NCI-H1694 (cell line): ENCODE data around the gene FSTL1.
"Not testable (repeated sequence)": the region's sequence is repeated elsewhere in the genome, so short reads cannot be mapped to it uniquely, and the experiment has no call there.

ENCODE experiments used
- DNase-seq: peaks from one replicate; lab custom pipeline; 2025; lab: John Stamatoyannopoulos, UW

Gene FSTL1

DNA sequence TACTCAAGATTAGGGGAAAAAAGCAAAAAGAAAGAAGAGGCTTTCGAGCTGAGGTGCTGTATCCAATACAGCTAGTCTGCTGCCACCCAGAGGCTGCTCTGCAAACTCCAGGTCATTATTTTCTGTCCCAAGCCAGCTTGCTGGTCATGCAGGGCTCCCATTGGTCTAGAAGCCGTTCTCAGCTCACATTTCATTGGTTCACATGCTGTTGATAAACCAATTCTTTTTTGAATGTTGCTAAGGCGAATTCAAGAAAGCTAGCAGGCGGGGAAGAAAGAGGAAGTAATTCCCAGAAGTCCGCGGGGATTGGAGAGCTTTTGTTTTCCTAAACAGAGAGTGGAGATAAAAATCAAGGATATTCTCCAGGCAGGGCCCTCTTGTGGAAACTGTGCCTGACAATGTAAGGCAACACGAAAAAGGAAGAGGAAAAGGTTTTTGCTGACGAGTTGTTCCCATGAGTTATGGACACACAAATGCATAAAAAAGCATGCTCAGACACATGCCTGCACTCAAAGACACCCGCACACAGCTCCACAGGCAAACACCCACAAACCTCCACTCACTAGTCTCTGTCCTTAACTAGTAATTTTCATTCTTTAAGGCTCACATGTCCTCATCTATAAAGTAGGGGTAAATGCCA lies 33.4 kb downstream of the FSTL1 start:
- DNase-seq = peak; percentile 94

DNA sequence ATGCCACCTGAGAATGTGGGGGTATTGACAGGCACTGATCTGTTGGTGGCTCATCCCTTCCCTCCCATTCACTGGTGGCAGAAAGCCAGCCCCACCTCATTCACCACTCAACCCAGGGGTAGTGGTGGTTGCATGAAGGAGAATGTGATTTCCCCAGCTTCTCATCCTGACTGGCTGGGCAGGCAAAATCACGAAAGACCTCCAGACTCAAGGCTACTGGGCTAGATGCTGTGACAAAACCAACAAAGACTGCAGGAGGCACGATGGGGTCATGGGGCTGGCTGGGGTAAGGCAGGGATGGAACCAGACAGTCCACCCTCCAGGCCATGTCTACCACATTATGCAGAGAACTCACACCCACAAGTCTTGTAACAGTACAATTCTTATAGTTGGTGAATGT lies 33.9 kb downstream of the FSTL1 start:
- no peak for DNase-seq

DNA sequence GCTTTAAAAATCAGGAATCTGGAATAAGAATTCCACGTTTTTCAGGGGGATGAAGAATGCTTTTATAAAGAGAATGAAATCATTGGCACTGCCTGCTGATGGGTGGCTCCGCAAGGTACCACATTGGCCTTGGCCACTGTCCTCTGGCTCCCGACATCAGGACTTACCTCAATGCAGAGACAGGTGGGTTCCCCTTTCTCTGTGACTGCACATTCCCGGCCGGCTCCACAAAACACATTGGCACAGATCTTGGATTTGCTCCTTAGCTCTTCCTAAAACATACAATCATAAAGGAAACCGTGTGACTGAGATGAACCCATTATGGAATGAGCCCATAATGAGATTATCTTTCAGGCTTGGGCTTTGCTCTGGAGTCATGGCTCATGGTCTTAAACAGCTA lies 35.0 kb downstream of the FSTL1 start:
- DNase-seq = no peak

DNA sequence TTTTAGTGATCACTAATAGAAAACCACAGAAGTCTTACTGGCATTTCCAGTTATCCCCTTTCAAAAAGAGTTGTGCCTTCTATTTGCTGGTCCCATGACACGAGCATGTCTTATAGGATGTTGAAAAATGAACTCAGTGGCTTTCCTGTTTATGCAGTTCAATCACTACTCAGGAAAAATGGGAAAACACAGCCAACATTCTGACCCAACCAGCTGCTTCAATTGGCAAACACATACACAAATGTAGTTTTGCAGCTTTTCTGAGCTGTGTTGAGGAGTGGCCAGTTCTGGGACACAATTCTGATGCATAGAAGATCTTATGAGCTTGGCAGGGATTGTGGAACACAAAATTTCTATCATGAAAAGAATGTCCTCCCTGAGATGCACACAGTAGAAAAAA lies 40.3 kb downstream of the FSTL1 start:
- DNase-seq = peak; percentile 8

DNA sequence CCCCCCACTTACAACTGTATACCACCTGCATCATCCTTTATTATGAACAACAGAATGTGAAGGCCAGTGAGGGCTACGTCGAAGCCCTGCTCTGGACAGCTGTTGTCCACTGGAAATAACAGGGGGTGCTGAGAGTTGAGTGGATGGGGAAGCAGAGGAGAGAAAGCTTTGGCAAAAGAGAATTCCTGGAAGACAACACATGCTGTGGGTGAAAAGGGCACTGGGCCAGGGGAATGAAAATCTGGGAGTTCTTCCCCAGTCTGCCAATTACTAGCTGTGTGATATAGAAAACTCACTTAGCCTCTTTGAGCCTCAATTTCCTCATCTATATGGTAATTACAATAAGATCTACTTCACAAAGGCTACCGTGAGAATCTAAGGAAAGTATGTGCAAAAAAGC lies 40.7 kb downstream of the FSTL1 start:
- DNase-seq = no peak

DNA sequence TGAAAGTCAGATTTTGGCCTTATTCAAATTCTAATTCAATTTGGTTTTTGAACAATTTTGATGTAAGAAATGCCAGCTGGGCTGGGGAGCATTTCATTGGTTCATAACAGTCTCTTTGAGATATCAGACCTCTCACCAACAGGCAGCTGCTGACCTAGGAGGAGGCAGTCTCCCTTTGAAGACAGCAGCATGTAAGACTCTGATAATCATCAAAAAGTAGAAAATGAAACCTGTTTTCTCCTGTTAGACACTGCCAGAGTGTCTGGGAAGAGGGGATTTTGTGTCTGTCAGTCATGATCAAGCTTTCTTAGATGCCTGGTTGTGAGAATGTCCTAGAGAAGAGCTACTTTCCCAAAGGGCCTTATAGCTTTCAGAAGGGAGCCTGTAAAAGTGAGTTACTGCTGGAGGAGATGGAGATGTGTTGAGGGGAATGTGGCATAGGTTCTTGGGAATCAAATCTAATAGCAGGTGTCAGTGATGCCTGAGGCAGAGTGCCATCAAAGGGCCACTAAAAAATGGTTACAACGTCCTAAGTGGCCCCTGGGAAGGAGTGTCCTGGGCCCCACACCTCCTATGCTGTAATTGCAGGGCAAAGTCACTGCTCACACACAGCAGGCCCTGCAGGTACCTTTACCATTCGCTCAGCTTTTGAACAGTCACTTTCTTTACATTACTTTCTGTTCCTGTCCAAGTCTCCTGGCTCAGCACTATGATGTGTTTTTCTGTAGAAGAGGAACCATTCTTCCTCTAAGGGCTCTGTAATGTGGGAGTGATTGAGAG lies 43.1 kb downstream of the FSTL1 start:
- DNase-seq = no peak

DNA sequence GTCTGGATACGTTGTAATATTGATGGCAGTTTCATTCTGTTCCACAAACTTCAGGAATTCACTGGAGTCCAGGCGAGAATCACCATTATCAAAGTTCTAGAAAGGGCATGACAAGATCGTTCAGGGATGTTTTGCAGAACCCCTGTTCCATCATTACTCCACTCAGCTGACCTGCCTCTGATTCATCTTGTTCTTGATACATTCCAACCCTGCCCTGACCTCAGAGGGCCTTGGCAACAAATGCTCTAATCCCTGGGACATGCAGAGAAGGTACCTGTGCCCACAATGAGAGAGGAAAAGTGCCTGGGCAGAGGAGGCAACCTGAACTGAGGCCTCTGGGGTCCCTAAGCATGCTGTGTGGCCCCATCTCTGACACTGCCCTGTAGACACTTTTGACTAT lies 45.9 kb downstream of the FSTL1 start:
- no peak for DNase-seq

DNA sequence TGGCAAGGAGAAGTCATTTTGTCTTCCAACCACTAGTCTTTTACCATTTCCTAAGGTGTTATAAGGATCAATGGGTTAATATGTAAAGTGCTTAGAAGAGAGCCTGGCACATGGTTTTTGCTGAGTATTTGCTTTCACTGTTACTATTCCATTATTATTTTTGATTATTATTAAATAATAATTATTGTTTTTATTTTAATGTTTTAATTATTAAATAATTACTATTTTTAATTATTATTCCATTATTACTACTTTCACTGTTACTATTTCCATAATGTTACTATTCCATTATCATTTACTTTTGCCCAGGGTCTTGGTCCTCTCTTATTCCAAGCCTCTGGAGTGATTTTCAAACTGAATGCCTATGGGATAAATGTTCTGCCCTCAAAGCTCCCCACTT lies 48.5 kb downstream of the FSTL1 start:
- DNase-seq = no peak

DNA sequence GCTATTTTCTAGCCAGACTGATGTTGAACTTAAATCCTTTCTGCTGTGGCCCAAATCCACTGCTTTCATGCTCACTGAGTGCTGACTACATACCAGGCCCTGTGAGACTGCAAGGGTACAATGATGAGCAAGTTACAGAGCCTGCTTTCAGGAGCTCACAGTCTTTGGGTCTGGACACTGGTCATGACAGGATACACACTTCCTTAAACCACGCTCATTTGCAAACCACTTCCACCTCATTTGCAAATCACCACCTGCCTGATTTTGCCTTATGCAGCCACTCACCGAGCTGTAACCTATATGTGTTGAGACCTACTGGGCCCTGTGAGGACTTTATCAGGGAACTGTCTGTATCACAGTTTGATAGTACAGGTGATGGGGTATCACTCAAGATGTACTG lies 51.4 kb downstream of the FSTL1 start:
- no peak for DNase-seq

DNA sequence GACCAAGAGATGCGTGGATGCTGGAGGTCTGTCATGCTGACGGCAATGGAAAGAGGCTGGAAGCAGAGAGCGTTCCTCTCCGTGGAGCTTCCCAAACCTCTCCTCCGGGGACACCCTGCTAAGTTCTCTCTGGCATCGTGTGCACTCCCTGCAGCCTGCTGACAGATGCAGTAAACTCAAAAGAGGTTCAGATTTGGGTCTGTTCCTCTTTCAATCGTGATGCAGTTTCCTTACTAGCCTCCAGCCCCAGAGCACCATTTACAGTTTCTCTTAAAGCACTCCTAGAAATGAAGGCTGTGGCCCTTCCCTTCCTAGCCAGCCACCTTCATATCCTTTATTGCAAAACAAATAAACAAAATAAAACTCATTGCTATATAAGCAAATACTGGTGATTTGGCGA lies 54.3 kb downstream of the FSTL1 start:
- DNase-seq = no peak

DNA sequence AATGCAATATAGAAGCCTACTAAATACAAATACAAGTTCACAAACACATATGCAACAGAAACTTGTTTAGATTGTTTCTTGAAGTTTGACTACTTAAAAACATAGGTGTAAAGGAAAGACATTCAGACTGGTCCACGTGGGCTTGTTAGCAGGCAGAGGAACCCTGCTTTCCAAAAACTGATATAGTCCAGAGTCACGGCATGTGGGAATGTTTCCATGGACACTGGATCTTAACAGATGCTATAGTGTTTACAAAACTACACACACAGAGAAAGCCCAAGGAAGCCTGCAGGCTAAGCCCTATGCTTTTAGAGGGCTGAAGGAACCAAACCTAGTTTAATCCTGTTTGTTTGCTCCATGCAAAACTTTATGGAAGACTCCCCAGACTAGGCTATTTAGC lies 56.4 kb downstream of the FSTL1 start:
- no peak for DNase-seq

DNA sequence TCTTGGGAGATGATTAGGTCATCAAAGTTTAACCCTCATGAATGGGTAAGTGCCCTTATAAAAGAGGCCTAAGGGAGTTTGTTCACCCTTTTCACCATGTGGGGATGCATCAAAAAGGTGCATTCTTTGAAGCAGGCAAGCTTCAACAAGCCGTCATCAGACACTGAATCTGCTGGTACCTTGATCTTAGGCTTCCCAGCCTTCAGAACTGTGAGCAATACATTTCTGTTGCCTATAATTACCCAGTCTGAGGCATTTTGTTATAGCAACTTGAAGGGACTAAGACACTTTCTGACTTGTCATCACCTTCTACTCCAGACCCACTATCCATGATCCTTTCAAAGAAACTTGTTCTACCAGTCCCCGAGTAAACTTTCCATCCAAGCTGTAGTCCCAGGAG lies 57.0 kb downstream of the FSTL1 start:
- DNase-seq = no peak

DNA sequence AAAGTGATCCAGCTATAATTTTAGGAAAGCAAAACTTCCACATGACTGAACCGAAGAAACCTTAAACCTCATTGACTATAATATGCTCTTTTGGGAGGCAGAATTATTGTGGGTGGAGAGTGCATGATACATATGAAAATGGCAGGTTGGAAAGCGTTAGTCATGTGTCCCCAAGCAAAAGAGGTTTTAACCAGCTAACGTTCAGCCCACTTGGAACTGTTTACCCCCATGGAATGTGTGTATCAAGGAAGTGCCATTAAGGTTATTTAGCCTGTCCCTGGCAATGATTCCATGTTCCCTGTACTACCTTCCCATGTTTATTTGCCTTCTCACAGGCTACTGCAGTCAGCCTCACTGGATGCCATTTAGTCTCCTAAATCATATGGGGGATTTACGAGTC lies 57.5 kb downstream of the FSTL1 start:
- DNase-seq = no peak

DNA sequence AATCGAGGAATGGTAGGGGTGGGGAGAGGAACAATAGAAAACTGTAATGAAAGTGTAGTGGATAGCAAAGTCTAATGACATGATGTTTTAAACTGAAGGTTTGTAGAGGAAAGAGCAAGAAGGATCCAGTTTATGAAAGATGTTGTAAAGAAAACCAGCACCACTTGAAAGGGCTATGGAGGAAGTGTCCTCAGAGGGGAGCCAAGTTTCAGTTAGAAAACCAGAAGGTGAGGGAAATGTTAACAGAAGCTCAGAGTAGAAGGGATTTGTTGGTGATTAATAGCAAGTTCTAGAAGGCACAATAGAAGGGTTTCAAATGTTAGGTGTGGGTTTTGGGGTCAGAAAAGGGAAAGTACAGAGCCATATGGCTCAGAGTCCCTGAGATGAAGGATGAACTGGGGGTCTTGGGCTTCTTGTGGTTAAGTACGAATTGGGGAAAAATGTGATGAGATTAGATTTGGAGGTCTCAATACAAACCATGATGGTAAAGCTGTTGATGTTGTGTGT lies 67.8 kb downstream of the FSTL1 start:
- no peak for DNase-seq

DNA sequence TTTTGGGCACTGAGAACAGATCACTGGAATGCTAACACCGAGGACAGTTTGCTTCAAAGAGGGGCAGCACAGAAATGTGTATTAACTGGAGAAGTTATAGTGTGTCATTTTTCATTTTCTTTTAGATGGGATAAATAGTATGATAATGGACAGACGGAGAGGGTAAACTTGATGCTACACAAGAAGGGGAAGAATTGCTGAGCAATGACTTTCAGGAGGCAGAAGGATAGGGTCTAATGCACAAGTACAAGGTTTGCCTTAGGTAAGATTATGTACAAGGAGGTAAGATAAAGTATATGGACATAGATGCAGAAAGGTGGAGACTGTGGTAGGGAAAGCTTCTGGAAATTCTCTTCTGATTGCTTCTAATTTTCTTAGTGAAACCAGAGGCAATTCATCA lies 69.3 kb downstream of the FSTL1 start:
- DNase-seq = no peak

DNA sequence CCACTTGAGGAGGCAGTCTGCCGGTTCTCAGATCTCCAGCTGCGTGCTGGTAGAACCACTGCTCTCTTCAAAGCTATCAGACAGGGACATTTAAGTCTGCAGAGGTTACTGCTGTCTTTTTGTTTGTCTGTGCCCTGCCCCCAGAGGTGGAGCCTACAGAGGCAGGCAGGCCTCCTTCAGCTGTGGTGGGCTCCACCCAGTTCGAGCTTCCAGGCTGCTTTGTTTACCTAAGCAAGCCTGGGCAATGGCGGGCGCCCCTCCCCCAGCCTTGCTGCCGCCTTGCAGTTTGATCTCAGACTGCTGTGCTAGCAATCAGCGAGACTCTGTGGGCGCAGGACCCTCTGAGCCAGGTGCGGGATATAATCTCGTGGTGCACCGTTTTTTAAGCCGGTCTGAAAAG lies 72.8 kb downstream of the FSTL1 start:
- DNase-seq = not testable (repeated sequence)

DNA sequence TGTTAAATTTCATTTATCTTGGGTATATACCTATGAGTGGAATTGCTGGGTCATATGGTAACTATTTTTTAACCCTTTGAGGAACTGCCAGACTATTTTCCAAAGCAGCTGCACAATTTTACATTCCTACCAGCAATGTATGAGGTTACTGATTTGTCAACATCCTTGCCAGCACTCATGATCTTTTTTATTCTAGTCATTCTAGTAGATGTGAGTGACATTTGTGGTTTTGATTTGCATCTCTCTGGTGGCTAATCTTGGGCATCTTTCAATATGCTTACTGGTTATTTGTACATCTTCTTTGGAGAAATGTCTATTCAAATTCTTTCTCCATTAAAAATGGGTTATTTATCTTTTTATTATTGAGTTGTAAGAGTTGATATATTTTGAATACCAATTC lies 80.3 kb downstream of the FSTL1 start:
- DNase-seq = no peak

DNA sequence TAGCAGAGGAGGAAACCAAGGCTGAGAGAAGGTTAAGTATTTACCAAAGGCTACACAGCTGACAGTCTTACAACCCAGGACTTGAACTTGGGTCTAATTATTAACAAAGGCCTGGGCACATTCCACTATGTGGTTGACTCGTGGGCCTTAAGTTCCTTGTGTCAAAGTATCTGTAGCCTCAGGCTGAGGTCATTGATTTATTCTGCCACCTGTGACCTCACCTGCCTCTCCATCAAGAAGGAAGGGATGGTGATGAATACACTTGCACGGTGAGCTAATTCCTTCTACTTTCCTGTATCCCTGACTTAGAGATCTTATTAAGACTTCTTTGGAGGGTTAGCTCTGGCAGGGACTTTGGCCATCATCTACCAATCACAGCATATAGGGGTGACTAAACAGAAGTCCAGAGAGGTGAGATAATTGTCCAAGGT lies 81.7 kb downstream of the FSTL1 start:
- no peak for DNase-seq

DNA sequence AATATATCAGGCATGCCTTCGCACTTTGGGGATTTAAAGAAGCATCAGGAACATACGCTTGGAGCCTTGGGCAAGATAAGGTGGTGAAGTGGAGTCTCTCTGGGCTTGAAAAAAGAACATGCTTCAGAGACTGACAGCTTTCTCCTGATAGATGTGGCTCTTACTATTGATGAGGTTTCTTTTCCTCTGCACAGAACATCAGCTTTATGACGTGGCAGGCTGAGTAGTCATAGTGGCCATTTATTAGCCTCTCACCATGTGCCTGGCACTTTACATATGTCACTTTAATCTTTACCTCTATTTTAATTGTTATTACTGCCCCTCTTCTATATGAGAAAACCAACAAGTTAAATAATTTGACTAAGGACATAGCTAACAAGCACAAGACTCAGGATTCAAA lies 82.6 kb downstream of the FSTL1 start:
- no peak for DNase-seq

DNA sequence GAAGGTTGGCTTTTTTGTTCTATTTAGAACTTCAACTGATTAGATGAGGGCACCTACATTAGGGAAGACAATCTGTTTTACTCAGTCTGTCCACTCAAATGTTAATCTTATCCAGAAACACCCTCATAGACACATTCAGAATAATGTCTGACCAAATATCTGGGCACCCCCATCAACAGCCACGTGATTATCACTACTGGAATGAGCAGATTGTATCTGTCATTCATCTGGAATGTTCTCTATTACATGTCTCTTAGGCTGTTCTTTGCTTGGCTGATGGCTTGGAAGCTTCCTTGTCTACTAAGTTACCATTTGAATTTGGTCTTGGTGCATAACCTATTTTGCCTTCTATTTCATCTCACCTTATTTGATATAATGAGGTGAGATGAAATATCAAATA lies 86.0 kb downstream of the FSTL1 start:
- no peak for DNase-seq

DNA sequence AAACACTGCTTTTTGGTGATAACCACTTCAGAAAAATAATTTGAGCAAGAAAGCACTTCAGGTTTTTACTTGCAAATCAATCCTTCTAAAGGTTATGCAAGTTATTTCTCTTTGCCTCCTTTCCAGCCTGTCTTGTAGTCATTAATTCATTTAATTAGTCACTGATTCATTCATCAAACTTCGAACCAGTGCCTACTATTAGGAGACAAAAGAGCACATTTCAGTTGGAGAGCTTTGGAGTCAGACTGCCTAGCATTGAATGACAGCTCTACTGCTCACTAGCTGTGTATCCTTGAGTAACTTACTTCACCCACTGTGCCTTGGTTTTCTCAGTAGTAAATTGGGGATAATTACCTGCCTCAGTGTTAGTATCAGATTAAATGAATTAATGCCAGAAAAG lies 86.7 kb downstream of the FSTL1 start:
- DNase-seq = no peak

DNA sequence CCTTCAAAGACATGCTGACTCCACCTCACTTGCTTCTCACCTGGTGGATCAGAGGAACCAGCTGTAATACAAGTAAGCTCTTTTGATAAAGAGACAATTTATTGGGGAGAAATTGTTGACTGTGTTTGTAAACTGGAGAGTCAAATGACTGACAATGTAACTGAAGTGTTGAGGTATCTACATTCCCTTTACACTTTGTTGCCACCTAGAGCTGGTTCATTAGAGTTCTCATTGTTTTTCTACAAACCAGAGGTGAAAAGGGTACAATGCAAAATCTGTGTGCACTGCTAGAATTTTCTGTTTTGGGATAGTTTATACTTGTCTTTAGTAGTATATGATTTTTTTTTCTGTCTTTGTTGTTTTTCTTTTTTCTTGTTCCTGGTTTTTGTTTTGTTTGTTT lies 93.0 kb downstream of the FSTL1 start:
- no peak for DNase-seq

DNA sequence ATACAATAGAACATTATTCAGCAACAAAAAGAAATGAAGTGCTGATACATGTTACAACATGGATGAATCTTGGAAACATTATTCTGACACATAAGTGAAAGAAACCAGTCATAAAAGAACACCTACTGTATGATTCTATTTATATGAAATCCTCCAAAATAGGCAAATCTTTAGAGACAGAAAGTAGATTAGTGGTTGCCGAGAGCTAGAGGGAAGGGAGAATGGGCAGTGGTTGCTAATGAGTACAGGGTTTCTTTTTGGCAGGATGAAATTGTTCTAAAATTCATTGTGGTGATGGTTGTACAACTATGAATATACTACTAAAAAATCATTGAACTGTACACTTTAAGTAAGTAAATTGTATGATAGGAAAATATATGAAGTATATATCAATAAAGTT lies 95.3 kb downstream of the FSTL1 start:
- DNase-seq = no peak

DNA sequence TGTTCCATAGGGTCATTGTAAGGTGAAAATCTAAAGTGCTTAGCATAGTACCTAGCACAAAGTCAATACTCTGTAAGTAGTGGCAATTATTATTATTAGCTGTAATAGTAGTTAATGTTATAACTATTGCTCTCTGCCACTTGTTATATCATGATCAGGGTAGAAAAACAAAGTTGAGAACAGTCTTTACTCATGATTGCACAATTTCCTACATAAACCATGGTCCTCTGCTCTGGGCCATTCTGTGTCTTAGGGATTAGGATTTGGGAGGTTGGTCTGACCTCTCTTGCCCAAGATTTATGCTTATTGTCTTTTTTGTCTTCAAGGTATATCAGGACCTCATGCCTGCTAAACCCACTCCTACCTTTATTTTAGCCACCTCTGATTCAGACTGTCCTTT lies 97.3 kb downstream of the FSTL1 start:
- DNase-seq = no peak
